HepG2 (cell line): ENCODE data around the gene RRAS. TPM values are rescaled to one million over a fixed set of nuclear protein-coding genes. Genes with fewer than 3 reads are reported as not detected.
A peak's percentile ranks its signal among the peaks of the same experiment; 100 is the strongest.

Source experiments
- CHD2 ChIP-seq: IDR thresholded peaks from 2 replicates; pipeline ENCODE4 v1.6.1; 2011; ENCODE audit warnings: low read depth, low read length, improper control_type of control experiment
- ERF ChIP-seq: IDR thresholded peaks from 2 replicates; pipeline ENCODE4 v1.6.1; 2018; ENCODE audit warnings: missing biosample characterization, missing genetic modification reagents
- HNRNPH1 ChIP-seq: fragments of 200-400 bp; formaldehyde crosslinking; optimal IDR thresholded peaks from 2 replicates; pipeline ENCODE3; 2017; ENCODE audit warnings: mild to moderate bottlenecking, low read depth, low read length
- JUN ChIP-seq: sonication (generic); formaldehyde crosslinking; IDR thresholded peaks from 2 replicates; pipeline ENCODE4 v1.4.0; 2020; ENCODE audit warnings: mild to moderate bottlenecking, missing genetic modification reagents
- MIER2 ChIP-seq: IDR thresholded peaks from 2 replicates; pipeline ENCODE4 v1.6.1; 2016; ENCODE audit warnings: missing biosample characterization, missing genetic modification reagents
- NFE2L1 ChIP-seq: sonication (generic); formaldehyde crosslinking; IDR thresholded peaks from 2 replicates; pipeline ENCODE4 v1.4.0; 2020; ENCODE audit warnings: missing genetic modification reagents, mild to moderate bottlenecking, borderline replicate concordance
- RORA ChIP-seq: sonication (generic); formaldehyde crosslinking; IDR thresholded peaks from 2 replicates; pipeline ENCODE4 v1.5.0; 2020; ENCODE audit warnings: mild to moderate bottlenecking, missing genetic modification reagents, moderate library complexity
- TBX2 ChIP-seq: sonication (generic); formaldehyde crosslinking; IDR thresholded peaks from 2 replicates; pipeline ENCODE4 v1.5.0; 2020; ENCODE audit warnings: missing genetic modification reagents, mild to moderate bottlenecking, borderline replicate concordance
- ZNF296 ChIP-seq: sonication (generic); formaldehyde crosslinking; conservative IDR thresholded peaks from 2 replicates; pipeline ENCODE4 v1.5.0; 2020; ENCODE audit warnings: mild to moderate bottlenecking, missing genetic modification reagents
- ZNF329 ChIP-seq: sonication (generic); formaldehyde crosslinking; IDR thresholded peaks from 2 replicates; pipeline ENCODE4 v1.9.0; 2021; ENCODE audit warnings: low read depth, mild to moderate bottlenecking, missing genetic modification reagents
- ZNF776 ChIP-seq: sonication (generic); formaldehyde crosslinking; IDR thresholded peaks from 2 replicates; pipeline ENCODE4 v1.4.0; 2020; ENCODE audit warnings: mild to moderate bottlenecking, missing genetic modification reagents
- polyA plus RNA-seq, 8 experiments: library from polyadenylated mRNA; depleted of rRNA in 3 of 8; stranded (reverse) in 7 of 8; unstranded in 1 of 8; fragments of >200 nt; fragmentation: Illumina TruSeq in 4 of 8; extraction: Trizol in 4 of 8; gene quantifications; 2 replicates each; pipeline versions ENCODE4 v1.2.1 to v1.2.3, GENCODE V29; 2011 to 2016; ENCODE audit warnings: low read depth in 4 of 8, missing spikeins in 1 of 8, mixed read lengths in 1 of 8; ENCODE audit not compliant: insufficient read depth in 1 of 8
- total RNA-seq, 5 experiments: library from RNA; depleted of rRNA; stranded (reverse); fragments of >200 nt; fragmentation: Illumina TruSeq; extraction: Trizol; gene quantifications; 2 replicates each; pipeline ENCODE4 v1.2.3, GENCODE V29; 2016; ENCODE audit warnings: low read depth in 1 of 5
- TF ChIP-seq, protein P1 (sequence below): IDR thresholded peaks from 2 replicates; pipeline ENCODE4 v1.6.1; 2012; ENCODE audit warnings: low read length, improper control_type of control experiment
- TF ChIP-seq, protein P2 (sequence below): sonication (generic); formaldehyde crosslinking; IDR thresholded peaks from 2 replicates; pipeline ENCODE4 v1.8.1; 2023; ENCODE audit warnings: mild to moderate bottlenecking, missing genetic modification reagents
- TF ChIP-seq, protein P3 (sequence below): sonication (generic); formaldehyde crosslinking; IDR thresholded peaks from 2 replicates; pipeline ENCODE4 v1.4.0; 2020; ENCODE audit warnings: missing genetic modification reagents
- TF ChIP-seq, protein P4 (sequence below): IDR thresholded peaks from 2 replicates; pipeline ENCODE4 v1.6.1; 2016; ENCODE audit warnings: missing biosample characterization, missing genetic modification reagents, low read depth

RRAS gene
- total and polyA plus RNA-seq, 2 of the 13 experiments (the other 11 are each of a cell fraction or from before 2014, with no cell fraction given), result 1.5 to 12.0 TPM

DNA sequence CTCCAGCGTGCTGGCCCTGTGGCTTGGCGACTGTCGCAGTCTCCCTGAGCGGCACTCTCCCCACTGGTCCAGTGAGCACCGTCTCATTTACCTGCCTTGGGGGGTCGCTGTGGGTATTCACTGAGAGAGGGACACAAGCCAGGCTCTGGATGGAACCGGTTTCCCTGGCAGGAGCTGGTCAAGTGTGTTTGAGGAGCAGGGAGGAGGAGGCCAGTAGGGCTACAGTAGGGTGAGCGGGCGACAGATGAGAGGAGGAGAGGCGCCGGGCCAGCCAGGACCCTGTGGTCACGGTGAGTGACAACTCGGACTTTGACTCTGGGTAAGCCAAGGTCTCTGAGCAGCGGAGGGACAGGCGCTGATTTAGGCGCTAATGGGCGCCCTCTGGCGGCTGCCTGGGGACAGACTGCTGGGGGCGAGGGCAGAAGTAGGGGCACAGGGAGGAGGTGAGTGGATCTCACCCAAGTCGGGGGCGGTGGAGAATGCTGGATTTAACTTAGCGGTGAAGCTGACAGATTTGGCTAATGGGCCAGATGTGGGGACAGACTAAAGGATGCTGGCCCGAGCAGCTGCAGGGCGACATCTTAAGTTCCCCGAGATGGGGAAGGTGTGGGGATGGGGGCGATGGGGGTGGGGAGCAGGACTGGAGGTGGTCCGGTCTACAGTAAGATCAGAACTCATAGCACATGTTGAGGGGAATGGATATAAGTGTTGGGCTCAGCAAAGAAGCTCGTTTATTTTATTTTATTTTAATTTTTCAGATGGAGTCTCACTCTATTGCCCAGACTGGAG is 32.4 kb upstream of the RRAS start (continued):
- TF ChIP-seq, protein P1, sequence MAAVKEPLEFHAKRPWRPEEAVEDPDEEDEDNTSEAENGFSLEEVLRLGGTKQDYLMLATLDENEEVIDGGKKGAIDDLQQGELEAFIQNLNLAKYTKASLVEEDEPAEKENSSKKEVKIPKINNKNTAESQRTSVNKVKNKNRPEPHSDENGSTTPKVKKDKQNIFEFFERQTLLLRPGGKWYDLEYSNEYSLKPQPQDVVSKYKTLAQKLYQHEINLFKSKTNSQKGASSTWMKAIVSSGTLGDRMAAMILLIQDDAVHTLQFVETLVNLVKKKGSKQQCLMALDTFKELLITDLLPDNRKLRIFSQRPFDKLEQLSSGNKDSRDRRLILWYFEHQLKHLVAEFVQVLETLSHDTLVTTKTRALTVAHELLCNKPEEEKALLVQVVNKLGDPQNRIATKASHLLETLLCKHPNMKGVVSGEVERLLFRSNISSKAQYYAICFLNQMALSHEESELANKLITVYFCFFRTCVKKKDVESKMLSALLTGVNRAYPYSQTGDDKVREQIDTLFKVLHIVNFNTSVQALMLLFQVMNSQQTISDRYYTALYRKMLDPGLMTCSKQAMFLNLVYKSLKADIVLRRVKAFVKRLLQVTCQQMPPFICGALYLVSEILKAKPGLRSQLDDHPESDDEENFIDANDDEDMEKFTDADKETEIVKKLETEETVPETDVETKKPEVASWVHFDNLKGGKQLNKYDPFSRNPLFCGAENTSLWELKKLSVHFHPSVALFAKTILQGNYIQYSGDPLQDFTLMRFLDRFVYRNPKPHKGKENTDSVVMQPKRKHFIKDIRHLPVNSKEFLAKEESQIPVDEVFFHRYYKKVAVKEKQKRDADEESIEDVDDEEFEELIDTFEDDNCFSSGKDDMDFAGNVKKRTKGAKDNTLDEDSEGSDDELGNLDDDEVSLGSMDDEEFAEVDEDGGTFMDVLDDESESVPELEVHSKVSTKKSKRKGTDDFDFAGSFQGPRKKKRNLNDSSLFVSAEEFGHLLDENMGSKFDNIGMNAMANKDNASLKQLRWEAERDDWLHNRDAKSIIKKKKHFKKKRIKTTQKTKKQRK, result no peak
- TF ChIP-seq ZNF296 (CRISPR knock-in tag) (no peak), HNRNPH1 (no peak), ERF (CRISPR knock-in tag) (peak; percentile 73; the same call in 1 of the 2 replicates), TBX2 (peak; percentile 74), ZNF776 (0 out of 2 replicates have a peak, but pooled peaks have one; percentile 71), JUN (CRISPR knock-in tag) (no peak), MIER2 (CRISPR knock-in tag) (no peak), RORA (CRISPR knock-in tag) (no peak), CHD2 (no peak), NFE2L1 (CRISPR knock-in tag) (no peak), ZNF329 (CRISPR knock-in tag) (no peak)
- TF ChIP-seq, protein P2, sequence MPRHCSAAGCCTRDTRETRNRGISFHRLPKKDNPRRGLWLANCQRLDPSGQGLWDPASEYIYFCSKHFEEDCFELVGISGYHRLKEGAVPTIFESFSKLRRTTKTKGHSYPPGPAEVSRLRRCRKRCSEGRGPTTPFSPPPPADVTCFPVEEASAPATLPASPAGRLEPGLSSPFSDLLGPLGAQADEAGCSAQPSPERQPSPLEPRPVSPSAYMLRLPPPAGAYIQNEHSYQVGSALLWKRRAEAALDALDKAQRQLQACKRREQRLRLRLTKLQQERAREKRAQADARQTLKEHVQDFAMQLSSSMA (CRISPR knock-in tag), result no peak
- TF ChIP-seq, protein P3, sequence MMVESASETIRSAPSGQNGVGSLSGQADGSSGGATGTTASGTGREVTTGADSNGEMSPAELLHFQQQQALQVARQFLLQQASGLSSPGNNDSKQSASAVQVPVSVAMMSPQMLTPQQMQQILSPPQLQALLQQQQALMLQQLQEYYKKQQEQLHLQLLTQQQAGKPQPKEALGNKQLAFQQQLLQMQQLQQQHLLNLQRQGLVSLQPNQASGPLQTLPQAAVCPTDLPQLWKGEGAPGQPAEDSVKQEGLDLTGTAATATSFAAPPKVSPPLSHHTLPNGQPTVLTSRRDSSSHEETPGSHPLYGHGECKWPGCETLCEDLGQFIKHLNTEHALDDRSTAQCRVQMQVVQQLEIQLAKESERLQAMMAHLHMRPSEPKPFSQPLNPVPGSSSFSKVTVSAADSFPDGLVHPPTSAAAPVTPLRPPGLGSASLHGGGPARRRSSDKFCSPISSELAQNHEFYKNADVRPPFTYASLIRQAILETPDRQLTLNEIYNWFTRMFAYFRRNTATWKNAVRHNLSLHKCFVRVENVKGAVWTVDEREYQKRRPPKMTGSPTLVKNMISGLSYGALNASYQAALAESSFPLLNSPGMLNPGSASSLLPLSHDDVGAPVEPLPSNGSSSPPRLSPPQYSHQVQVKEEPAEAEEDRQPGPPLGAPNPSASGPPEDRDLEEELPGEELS (CRISPR knock-in tag), result peak; percentile 65
- TF ChIP-seq, protein P4, sequence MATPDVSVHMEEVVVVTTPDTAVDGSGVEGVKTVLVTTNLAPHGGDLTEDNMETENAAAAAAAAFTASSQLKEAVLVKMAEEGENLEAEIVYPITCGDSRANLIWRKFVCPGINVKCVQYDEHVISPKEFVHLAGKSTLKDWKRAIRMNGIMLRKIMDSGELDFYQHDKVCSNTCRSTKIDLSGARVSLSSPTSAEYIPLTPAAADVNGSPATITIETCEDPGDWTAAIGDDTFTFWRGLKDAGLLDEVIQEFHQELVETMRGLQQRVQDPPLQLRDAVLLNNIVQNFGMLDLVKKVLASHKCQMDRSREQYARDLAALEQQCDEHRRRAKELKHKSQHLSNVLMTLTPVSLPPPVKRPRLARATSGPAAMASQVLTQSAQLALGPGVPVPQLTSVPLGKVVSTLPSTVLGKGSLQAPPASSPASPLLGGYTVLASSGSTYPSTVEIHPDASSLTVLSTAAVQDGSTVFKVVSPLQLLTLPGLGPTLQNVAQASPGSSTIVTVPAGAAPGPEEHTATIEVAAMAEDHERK (CRISPR knock-in tag), result no peak
